Stimulated activated CD8-positive, alpha-beta memory T cell treated with anti-CD3 and anti-CD28 coated beads, Interleukin-4, amount 100 ng/mL, for 48 hours (primary cell): ENCODE measurements around the gene OGFRL1.

Experiments used
- DNase-seq: peaks from one replicate; pipeline ENCODE4 v3.0.0-alpha.2; 2020

OGFRL1 gene

DNA sequence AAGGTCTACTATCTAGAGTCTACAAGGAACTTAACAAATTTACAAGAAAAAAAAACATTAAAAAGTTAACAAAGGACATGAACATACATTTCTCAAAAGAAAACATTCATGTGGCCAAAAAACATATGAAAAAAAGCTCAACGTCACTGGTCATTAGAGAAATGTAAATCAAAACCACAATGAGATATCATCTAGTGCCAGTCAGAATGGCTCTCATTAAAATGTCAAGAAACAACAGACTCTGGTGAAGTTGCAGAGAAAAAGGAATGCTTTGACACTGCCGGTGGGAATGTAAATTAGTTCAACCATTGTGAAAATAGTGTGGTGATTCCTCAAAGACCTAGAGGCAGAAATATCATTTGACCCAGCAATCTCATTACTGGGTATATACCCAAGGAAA, 48.3 kb downstream of the OGFRL1 start:
- DNase-seq: no peak

DNA sequence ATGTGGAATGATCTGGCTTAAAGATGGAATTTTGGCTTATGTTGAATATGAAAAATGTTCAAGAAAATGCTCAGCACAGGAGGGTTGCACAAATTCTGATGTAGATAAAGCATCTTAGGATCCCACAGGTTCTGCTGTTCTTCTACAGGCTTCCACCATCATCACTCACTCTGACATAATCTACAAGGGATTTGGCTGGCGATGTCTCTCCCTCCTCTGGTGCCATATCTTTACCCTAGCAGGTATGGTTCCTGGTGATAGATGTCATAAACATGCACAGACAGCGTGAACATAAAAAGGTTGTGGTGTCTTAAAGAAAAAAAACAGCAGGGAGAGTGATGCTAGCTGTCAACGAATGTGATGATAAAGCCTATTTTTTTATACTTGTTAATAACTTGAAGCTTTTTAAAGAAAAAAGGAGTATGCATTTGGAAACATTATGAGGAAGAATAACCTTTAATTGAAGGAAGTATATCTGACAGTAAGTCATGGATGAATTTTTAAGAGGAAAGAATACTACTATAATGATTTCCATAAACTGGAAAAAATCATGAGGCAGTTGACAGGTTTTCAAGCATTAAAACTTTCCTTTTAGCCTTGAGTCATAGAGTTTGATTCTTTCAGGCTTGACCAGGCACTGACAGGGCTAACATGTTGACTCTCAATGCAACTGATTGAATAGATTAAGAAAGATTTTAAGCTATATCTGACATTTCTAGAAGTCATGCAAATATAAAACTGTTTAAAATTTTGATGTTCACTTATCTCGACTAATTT, 50.1 kb downstream of the OGFRL1 start:
- no peak for DNase-seq

DNA sequence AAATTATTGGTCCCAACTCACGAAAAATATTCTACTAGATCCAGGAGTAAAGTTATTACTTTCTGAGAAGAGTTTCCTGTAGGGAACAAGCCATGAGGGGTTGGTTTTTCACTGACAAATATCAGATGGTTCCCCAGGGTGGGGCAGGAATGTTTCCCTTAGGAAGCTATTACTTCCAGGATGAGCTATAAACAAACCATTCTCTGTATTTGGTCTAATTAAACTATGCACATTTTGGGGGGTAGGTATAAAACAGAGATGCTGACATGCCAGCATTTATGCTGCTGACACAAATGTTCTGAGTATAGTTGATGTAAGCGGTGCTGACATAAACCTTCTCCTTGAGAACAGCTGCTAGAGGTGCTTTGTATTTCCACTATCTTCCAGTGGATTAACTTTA, 54.2 kb downstream of the OGFRL1 start:
- no peak for DNase-seq

- DNase-seq: no peak
Observed at GRCh38 chr6:71345476-71346333, 57.1 kb downstream of the OGFRL1 start.

DNA sequence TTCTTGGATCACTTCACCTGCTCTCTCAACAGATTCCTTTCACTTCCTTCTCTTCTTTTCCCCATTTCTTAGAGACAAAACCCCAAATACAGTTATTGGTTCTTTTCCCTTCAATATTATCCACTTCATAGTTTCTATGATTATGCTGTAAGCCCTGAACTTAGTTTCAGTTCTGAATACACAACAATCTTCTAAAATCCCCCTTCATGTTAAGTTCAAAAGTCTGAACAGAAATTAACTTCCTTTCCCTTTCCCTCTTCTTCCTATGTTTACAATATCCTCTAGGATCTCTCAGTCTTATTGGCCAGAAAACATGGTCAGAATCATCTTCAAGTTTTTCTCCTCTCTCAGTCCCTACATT, 57.7 kb downstream of the OGFRL1 start:
- DNase-seq: no peak

GRCh38 chr6:71347119-71347518, 58.5 kb downstream of the OGFRL1 start:
- DNase-seq: no peak

- no peak for DNase-seq
Observed at GRCh38 chr6:71349395-71349794, 60.8 kb downstream of the OGFRL1 start.

GRCh38 chr6:71349976-71350615, 61.5 kb downstream of the OGFRL1 start:
- no peak for DNase-seq

- no peak for DNase-seq
Observed at GRCh38 chr6:71351190-71351589, 62.6 kb downstream of the OGFRL1 start.
